Stimulated activated CD4-positive, alpha-beta T cell treated with anti-CD3 and anti-CD28 coated beads, TNF-alpha, amount 100 ng/mL, for 48 hours (primary cell): Measurements from ENCODE around the gene CCNE1.

ENCODE experiments used
- DNase-seq, 3 donors: peaks; one replicate each; pipeline ENCODE4 v3.0.0-alpha.2; 2020; ENCODE audit warnings: low read depth in 3 of 3

Gene CCNE1

GRCh38 chr19:29844891-29845573, 33.2 kb downstream of the CCNE1 start:
- peak; percentile 89 to 98 (median 90) for DNase-seq

- DNase-seq: no peak
These were observed 33.9 kb downstream of the CCNE1 start for GRCh38 chr19:29845574-29846176.

GRCh38 chr19:29849208-29849607, 37.4 kb downstream of the CCNE1 start:
- no peak for DNase-seq

GRCh38 chr19:29850482-29850881, 38.7 kb downstream of the CCNE1 start:
- DNase-seq: no peak

- no peak for DNase-seq
These were observed 40.2 kb downstream of the CCNE1 start for GRCh38 chr19:29851769-29852521.

- DNase-seq: no peak
These were observed 42.2 kb downstream of the CCNE1 start for GRCh38 chr19:29854033-29854432.

GRCh38 chr19:29855087-29855486, 43.3 kb downstream of the CCNE1 start:
- no peak for DNase-seq

- DNase-seq: no peak
These were observed 44.1 kb downstream of the CCNE1 start for GRCh38 chr19:29855741-29856500.

GRCh38 chr19:29858000-29858596, 46.3 kb downstream of the CCNE1 start:
- DNase-seq: no peak

- DNase-seq: no peak
These were observed 46.8 kb downstream of the CCNE1 start for GRCh38 chr19:29858621-29859020.

- DNase-seq: no peak
These were observed 48.7 kb downstream of the CCNE1 start for GRCh38 chr19:29860492-29860891.

- no peak for DNase-seq
These were observed 49.8 kb downstream of the CCNE1 start for GRCh38 chr19:29861574-29861973.

- DNase-seq: no peak
These were observed 54.2 kb downstream of the CCNE1 start for GRCh38 chr19:29866011-29866410.

GRCh38 chr19:29867984-29868383, 56.2 kb downstream of the CCNE1 start:
- no peak for DNase-seq

GRCh38 chr19:29871143-29871542, 59.4 kb downstream of the CCNE1 start:
- DNase-seq: no peak

GRCh38 chr19:29872224-29872731, 60.5 kb downstream of the CCNE1 start:
- peak in 1 of 3 donors; percentile 10 for DNase-seq

- DNase-seq: peak; percentile 27 to 57 (median 48)
These were observed 61.4 kb downstream of the CCNE1 start for GRCh38 chr19:29873024-29873800.
